Activated naive CD8-positive, alpha-beta T cell treated with anti-CD3 and anti-CD28 coated beads, Interleukin-2, amount 50 U/mL, for 24 hours (primary cell): ENCODE results near the gene SLA2.
"Not testable (repeated sequence)": the region's sequence is repeated elsewhere in the genome, so short reads cannot be mapped to it uniquely, and the experiment has no call there.

Source experiments
- ATAC-seq: fragments of 150-1000 bp; cut with Tn5 transposase; one replicate; pipeline ENCODE4 v1.10.0; 2021
- DNase-seq: peaks from one replicate; pipeline ENCODE4 v3.0.0; 2021
- H3K27ac Mint-ChIP-seq: one replicate; pipeline ENCODE4 v1.8.0; 2021; ENCODE audit warnings: mild to moderate bottlenecking, mixed read lengths
- H3K27me3 Mint-ChIP-seq: one replicate; pipeline ENCODE4 v1.8.0; 2021; ENCODE audit warnings: mixed read lengths
- H3K36me3 Mint-ChIP-seq: one replicate; pipeline ENCODE4 v1.8.0; 2021; ENCODE audit warnings: low read depth, mixed read lengths
- H3K4me1 Mint-ChIP-seq: one replicate; pipeline ENCODE4 v1.8.0; 2021; ENCODE audit warnings: mixed read lengths
- H3K4me3 Mint-ChIP-seq: one replicate; pipeline ENCODE4 v1.8.0; 2021; ENCODE audit warnings: mild to moderate bottlenecking, moderate library complexity, mixed read lengths
- H3K9me3 Mint-ChIP-seq: one replicate; pipeline ENCODE4 v1.8.0; 2021; ENCODE audit warnings: mixed read lengths

Gene SLA2

DNA sequence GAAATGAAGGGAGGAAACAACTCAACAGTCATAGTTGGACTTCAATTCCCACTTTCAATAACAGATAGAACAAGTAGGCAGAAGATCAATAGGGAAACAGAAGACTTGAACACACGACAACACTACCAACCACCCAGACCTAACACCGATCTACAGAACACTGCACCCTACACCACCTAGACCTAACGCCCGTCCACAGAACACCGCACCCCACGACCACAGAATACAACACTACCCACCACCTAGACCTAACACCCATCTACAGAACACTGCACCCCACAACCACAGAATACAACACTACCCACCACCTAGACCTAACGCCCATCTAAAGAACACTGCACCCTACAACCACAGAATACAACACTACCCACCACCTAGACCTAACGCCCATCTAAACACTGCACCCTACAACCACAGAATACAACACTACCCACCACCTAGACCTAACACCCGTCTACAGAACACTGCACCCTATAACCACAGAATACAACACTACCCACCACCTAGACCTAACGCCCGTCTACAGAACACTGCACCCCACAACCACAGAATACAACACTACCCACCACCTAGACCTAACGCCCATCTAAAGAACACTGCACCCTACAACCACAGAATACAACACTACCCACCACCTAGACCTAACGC is 81.8 kb downstream of the SLA2 start:
- not testable (repeated sequence) for H3K36me3 Mint-ChIP-seq, H3K27ac Mint-ChIP-seq, H3K9me3 Mint-ChIP-seq, H3K4me3 Mint-ChIP-seq, H3K27me3 Mint-ChIP-seq, H3K4me1 Mint-ChIP-seq, ATAC-seq, DNase-seq

DNA sequence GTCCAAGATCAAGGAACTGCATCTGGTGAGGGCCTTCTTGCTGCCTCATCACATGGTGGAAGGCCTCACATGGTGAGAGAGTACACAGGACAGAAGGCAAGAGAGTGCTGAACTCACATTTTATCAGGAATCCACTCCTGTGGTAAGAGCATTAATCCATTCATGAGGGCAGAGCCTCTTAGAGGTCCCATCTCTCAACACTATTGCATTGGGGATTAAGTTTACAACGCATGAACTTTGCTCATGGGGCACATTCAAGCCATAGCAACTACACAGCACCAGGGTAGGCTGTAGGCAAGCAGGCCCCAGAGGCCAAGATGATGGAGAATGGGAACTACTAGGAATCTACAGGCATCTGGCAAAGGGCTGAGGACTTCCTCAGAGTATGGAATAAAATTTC is 82.6 kb downstream of the SLA2 start:
- H3K27ac Mint-ChIP-seq = no peak overlapping the region
- H3K27me3 Mint-ChIP-seq = no peaks in the 10 kb centered on the region
- no peak for ATAC-seq
- H3K4me1 Mint-ChIP-seq = peaks cover 4% of the 10 kb centered on the region
- H3K4me3 Mint-ChIP-seq = no peak overlapping the region
- DNase-seq = no peak
- peaks cover 3% of the 10 kb centered on the region for H3K9me3 Mint-ChIP-seq
- H3K36me3 Mint-ChIP-seq = peaks cover 7% of the 10 kb centered on the region

DNA sequence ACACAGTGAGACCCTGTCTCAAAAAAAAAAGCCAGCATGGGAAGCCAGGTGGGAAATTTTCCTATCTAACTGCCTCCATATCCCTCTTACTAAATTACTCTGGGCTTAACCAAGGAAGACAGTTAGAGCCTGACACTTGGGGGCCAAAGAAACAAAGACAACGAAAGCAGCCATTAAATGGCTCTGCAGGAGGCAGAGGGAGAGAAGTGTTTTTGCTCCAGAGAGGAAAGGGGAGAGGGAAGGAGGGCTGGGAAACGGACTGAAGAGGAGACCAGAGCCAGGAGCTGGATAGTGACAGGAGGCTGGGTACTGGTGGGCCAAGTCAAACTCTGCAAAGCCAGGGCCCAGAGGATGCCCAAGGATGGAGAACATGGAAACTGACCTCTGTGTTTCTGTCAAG is 83.3 kb downstream of the SLA2 start:
- Mint-ChIP-seq H3K4me3 (no peak overlapping the region), H3K27ac (no peak overlapping the region), H3K9me3 (peaks cover 3% of the 10 kb centered on the region), H3K36me3 (peaks cover 7% of the 10 kb centered on the region), H3K4me1 (peaks cover 4% of the 10 kb centered on the region), H3K27me3 (no peaks in the 10 kb centered on the region)
- DNase-seq = no peak
- ATAC-seq = no peak
